ENCODE data around the gene RICTOR.

DNA sequence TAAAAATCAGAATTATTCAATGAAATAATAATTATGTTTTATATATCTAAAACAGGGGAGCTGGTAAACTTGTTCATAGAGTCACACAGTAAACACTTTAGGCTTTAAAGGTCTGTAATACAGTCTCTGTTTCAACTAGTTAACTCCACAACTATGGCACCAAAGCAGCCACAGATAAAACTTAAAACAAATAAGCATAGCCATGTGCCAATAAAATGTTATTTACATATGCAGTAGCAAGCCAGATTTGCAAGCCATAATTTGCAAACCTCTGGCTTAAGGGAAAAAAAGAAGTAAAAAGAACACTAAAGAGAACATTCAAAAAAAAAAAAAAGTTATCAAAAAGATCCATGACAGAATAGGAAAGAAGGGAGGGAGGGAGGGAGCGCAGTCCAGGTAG lies 24.9 kb downstream of the RICTOR start:
- TF ChIP-seq, protein P1, sequence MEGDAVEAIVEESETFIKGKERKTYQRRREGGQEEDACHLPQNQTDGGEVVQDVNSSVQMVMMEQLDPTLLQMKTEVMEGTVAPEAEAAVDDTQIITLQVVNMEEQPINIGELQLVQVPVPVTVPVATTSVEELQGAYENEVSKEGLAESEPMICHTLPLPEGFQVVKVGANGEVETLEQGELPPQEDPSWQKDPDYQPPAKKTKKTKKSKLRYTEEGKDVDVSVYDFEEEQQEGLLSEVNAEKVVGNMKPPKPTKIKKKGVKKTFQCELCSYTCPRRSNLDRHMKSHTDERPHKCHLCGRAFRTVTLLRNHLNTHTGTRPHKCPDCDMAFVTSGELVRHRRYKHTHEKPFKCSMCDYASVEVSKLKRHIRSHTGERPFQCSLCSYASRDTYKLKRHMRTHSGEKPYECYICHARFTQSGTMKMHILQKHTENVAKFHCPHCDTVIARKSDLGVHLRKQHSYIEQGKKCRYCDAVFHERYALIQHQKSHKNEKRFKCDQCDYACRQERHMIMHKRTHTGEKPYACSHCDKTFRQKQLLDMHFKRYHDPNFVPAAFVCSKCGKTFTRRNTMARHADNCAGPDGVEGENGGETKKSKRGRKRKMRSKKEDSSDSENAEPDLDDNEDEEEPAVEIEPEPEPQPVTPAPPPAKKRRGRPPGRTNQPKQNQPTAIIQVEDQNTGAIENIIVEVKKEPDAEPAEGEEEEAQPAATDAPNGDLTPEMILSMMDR (IDR thresholded peaks at IDR 0.05), result no peak
- TF ChIP-seq, protein P2, sequence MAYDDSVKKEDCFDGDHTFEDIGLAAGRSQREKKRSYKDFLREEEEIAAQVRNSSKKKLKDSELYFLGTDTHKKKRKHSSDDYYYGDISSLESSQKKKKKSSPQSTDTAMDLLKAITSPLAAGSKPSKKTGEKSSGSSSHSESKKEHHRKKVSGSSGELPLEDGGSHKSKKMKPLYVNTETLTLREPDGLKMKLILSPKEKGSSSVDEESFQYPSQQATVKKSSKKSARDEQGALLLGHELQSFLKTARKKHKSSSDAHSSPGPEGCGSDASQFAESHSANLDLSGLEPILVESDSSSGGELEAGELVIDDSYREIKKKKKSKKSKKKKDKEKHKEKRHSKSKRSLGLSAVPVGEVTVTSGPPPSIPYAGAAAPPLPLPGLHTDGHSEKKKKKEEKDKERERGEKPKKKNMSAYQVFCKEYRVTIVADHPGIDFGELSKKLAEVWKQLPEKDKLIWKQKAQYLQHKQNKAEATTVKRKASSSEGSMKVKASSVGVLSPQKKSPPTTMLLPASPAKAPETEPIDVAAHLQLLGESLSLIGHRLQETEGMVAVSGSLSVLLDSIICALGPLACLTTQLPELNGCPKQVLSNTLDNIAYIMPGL (CRISPR knock-in tag; IDR thresholded peaks at IDR 0.05), result no peak
- TF ChIP-seq KAT7 (CRISPR knock-in tag; IDR thresholded peaks at IDR 0.05; ENCODE audit: borderline replicate concordance) (no peak), GABPB1 (CRISPR knock-in tag; IDR thresholded peaks at IDR 0.05) (no peak), TEAD4 (CRISPR knock-in tag; IDR thresholded peaks at IDR 0.05) (no peak), FOXJ3 (CRISPR knock-in tag; IDR thresholded peaks at IDR 0.05; ENCODE audit: borderline replicate concordance) (no peak), ZNF396 (CRISPR knock-in tag; IDR thresholded peaks at IDR 0.05; ENCODE audit: borderline replicate concordance) (no peak), TP53 (CRISPR knock-in tag; IDR thresholded peaks at IDR 0.05) (no peak), NFYB (CRISPR knock-in tag; conservative IDR thresholded peaks at IDR 0.05; ENCODE audit: low read depth) (no peak), CBFB (CRISPR knock-in tag; IDR thresholded peaks at IDR 0.05; ENCODE audit: low read depth) (no peak), EMX1 (CRISPR knock-in tag; IDR thresholded peaks at IDR 0.05) (no peak), ZNF671 (CRISPR knock-in tag; IDR thresholded peaks at IDR 0.05) (no peak), CREB1 (CRISPR knock-in tag; IDR thresholded peaks at IDR 0.05) (no peak)
- TF ChIP-seq, protein P3, sequence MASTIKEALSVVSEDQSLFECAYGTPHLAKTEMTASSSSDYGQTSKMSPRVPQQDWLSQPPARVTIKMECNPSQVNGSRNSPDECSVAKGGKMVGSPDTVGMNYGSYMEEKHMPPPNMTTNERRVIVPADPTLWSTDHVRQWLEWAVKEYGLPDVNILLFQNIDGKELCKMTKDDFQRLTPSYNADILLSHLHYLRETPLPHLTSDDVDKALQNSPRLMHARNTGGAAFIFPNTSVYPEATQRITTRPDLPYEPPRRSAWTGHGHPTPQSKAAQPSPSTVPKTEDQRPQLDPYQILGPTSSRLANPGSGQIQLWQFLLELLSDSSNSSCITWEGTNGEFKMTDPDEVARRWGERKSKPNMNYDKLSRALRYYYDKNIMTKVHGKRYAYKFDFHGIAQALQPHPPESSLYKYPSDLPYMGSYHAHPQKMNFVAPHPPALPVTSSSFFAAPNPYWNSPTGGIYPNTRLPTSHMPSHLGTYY (CRISPR knock-in tag; IDR thresholded peaks at IDR 0.05), result no peak
